Fibroblast of the aortic adventitia (primary cell): ENCODE measurements around the gene TRDN. TPM values are rescaled to one million over a fixed set of nuclear protein-coding genes. Genes with fewer than 3 reads are reported as not detected.

Source experiments
- DNase-seq: peaks from one replicate; pipeline ENCODE4 v3.0.0-alpha.2; 2010; ENCODE audit warnings: low read depth
- H3K4me3 ChIP-seq: 2 replicates; pipeline ENCODE4 v1.5.1; 2011; ENCODE audit warnings: low read depth, mild to moderate bottlenecking, control low read depth, low read length, moderate library complexity
- CTCF ChIP-seq: IDR thresholded peaks from 2 replicates; pipeline ENCODE4 v1.5.1; 2011; ENCODE audit warnings: mild to moderate bottlenecking, low read length, control low read depth, inconsistent platforms; ENCODE audit not compliant: insufficient read depth
- total RNA-seq: library from RNA; depleted of rRNA; stranded (reverse); fragments of >200 nt; gene quantifications from 2 replicates; pipeline ENCODE4 v1.2.3, GENCODE V29; 2012; ENCODE audit warnings: low replicate concordance

The TRDN gene
- total RNA-seq, 1 donor = under 0.01 TPM

GRCh38 chr6:123176706-123177105, 460.0 kb downstream of the TRDN start:
- no peak overlapping the region for H3K4me3 ChIP-seq
- DNase-seq = no peak
- no peak for TF ChIP-seq CTCF

- no peak for DNase-seq
- no peak overlapping the region for H3K4me3 ChIP-seq
- no peak for TF ChIP-seq CTCF
Measured at GRCh38 chr6:123171341-123172115, 465.2 kb downstream of the TRDN start.

- TF ChIP-seq CTCF = no peak
- no peak overlapping the region for H3K4me3 ChIP-seq
- DNase-seq = no peak
Measured at GRCh38 chr6:123169774-123170095, 467.0 kb downstream of the TRDN start.

- no peak overlapping the region for H3K4me3 ChIP-seq
- no peak for TF ChIP-seq CTCF
- no peak for DNase-seq
Measured at GRCh38 chr6:123168892-123169773, 467.6 kb downstream of the TRDN start.

- DNase-seq = no peak
- no peak overlapping the region for H3K4me3 ChIP-seq
- no peak for TF ChIP-seq CTCF
Measured at GRCh38 chr6:123168466-123168865, 468.3 kb downstream of the TRDN start.

Other genes starting within 250 kb of the TRDN start
- under 0.01 TPM in 1 of 2 replicates, not detected in the other for gene NKAIN2, start 166.9 kb upstream of the TRDN start, total RNA-seq